ENCODE results near the gene FSTL1. TPM values are rescaled to one million over a fixed set of nuclear protein-coding genes. Genes with fewer than 3 reads are reported as not detected.
A peak's percentile ranks its signal among the peaks of the same experiment; 100 is the strongest.

The FSTL1 gene
- total RNA-seq (1.0 TPM), polyA plus RNA-seq (not detected)

GRCh38 chr3:120450600-120451271, at the start of gene FSTL1:
Gene FSTL1 (minus strand): TSS chr3:120450992. CDS start chr3:120450746, 246 bp downstream.
- Histone ChIP-seq H3K36me3 (ENCODE audit: control insufficient read depth, insufficient read depth, low read length) (no peaks in the 10 kb centered on the region), H3K27me3 (ENCODE audit: control insufficient read depth, insufficient read depth, low read length) (peaks cover 38% of the 10 kb centered on the region), H3K9me3 (ENCODE audit: control insufficient read depth in 2 of 2, low read length in 2 of 2) (peaks cover 0 to 3% of the 10 kb centered on the region in 2 experiments), H3K27ac (ENCODE audit: insufficient read depth, low read length, poor library complexity, severe bottlenecking) (no peak within 1 kb of the TSS), H3K4me1 (ENCODE audit: control insufficient read depth, insufficient read depth, low read length, poor library complexity, severe bottlenecking) (peaks cover 10% of the 10 kb centered on the region), H3K4me3 (ENCODE audit: low read depth, low read length) (no peak within 1 kb of the TSS)
- Mint-ChIP-seq H3K27me3 (peaks cover 45% of the 10 kb centered on the region), H3K9me3 (peaks cover 0 to 6% (median 3%) of the 10 kb centered on the region in 7 donors), H3K27ac (no peak within 1 kb of the TSS), H3K36me3 (no peaks in the 10 kb centered on the region), H3K4me3 (peak within 1 kb of the TSS in 3 of 4 donors; percentile 73 to 82 (median 78)), H3K4me1 (peaks cover 0 to 16% (median 8%) of the 10 kb centered on the region in 4 donors)
- DNase-seq (peak in 1 of 3 donors; percentile 7), ATAC-seq (ENCODE audit: low read depth in 2 of 2) (no peak)

GRCh38 chr3:120498556-120499346, 48.0 kb upstream of the FSTL1 start:
- Mint-ChIP-seq H3K4me1 (no peaks in the 10 kb centered on the region), H3K27me3 (peaks cover 5% of the 10 kb centered on the region), H3K4me3 (no peak overlapping the region), H3K36me3 (no peaks in the 10 kb centered on the region), H3K9me3 (peaks cover 0 to 17% (median 4%) of the 10 kb centered on the region in 7 donors), H3K27ac (no peak overlapping the region)
- ATAC-seq (ENCODE audit: low read depth in 2 of 2) (no peak), DNase-seq (no peak)
- Histone ChIP-seq H3K27me3 (ENCODE audit: control insufficient read depth, insufficient read depth, low read length) (no peaks in the 10 kb centered on the region), H3K27ac (ENCODE audit: insufficient read depth, low read length, poor library complexity, severe bottlenecking) (no peak overlapping the region), H3K4me1 (ENCODE audit: control insufficient read depth, insufficient read depth, low read length, poor library complexity, severe bottlenecking) (no peaks in the 10 kb centered on the region), H3K9me3 (ENCODE audit: control insufficient read depth in 2 of 2, low read length in 2 of 2) (peaks cover 0 to 7% of the 10 kb centered on the region in 2 experiments), H3K4me3 (ENCODE audit: low read depth, low read length) (no peak overlapping the region), H3K36me3 (ENCODE audit: control insufficient read depth, insufficient read depth, low read length) (no peaks in the 10 kb centered on the region)

- H3K9me3 Mint-ChIP-seq, result peaks cover 0 to 18% (median 4%) of the 10 kb centered on the region in 7 donors
- no peaks in the 10 kb centered on the region for H3K36me3 ChIP-seq (ENCODE audit: control insufficient read depth, insufficient read depth, low read length)
- no peak overlapping the region for H3K4me3 Mint-ChIP-seq
- H3K9me3 ChIP-seq (ENCODE audit: control insufficient read depth in 2 of 2, low read length in 2 of 2), result peaks cover 0 to 7% of the 10 kb centered on the region in 2 experiments
- H3K4me1 Mint-ChIP-seq, result no peaks in the 10 kb centered on the region
- ATAC-seq (ENCODE audit: low read depth in 2 of 2), result no peak
- no peak overlapping the region for H3K4me3 ChIP-seq (ENCODE audit: low read depth, low read length)
- H3K36me3 Mint-ChIP-seq, result no peaks in the 10 kb centered on the region
- no peak overlapping the region for H3K27ac ChIP-seq (ENCODE audit: insufficient read depth, low read length, poor library complexity, severe bottlenecking)
- no peaks in the 10 kb centered on the region for H3K4me1 ChIP-seq (ENCODE audit: control insufficient read depth, insufficient read depth, low read length, poor library complexity, severe bottlenecking)
- no peak overlapping the region for H3K27ac Mint-ChIP-seq
- no peak for DNase-seq
- peaks cover 5% of the 10 kb centered on the region for H3K27me3 Mint-ChIP-seq
- H3K27me3 ChIP-seq (ENCODE audit: control insufficient read depth, insufficient read depth, low read length), result no peaks in the 10 kb centered on the region
These were observed 47.0 kb upstream of the FSTL1 start for GRCh38 chr3:120497818-120498217.

- Mint-ChIP-seq H3K27ac (no peak overlapping the region), H3K4me3 (no peak overlapping the region), H3K27me3 (peaks cover 5% of the 10 kb centered on the region), H3K36me3 (no peaks in the 10 kb centered on the region), H3K9me3 (peaks cover 0 to 18% (median 4%) of the 10 kb centered on the region in 7 donors), H3K4me1 (no peaks in the 10 kb centered on the region)
- no peak overlapping the region for H3K4me3 ChIP-seq (ENCODE audit: low read depth, low read length)
- H3K9me3 ChIP-seq (ENCODE audit: control insufficient read depth in 2 of 2, low read length in 2 of 2), result peaks cover 0 to 7% of the 10 kb centered on the region in 2 experiments
- no peaks in the 10 kb centered on the region for H3K36me3 ChIP-seq (ENCODE audit: control insufficient read depth, insufficient read depth, low read length)
- DNase-seq (no peak), ATAC-seq (ENCODE audit: low read depth in 2 of 2) (no peak)
- H3K4me1 ChIP-seq (ENCODE audit: control insufficient read depth, insufficient read depth, low read length, poor library complexity, severe bottlenecking), result no peaks in the 10 kb centered on the region
- no peaks in the 10 kb centered on the region for H3K27me3 ChIP-seq (ENCODE audit: control insufficient read depth, insufficient read depth, low read length)
- no peak overlapping the region for H3K27ac ChIP-seq (ENCODE audit: insufficient read depth, low read length, poor library complexity, severe bottlenecking)
These were observed 46.5 kb upstream of the FSTL1 start for GRCh38 chr3:120497336-120497735.

- Histone ChIP-seq H3K27me3 (ENCODE audit: control insufficient read depth, insufficient read depth, low read length) (no peaks in the 10 kb centered on the region), H3K4me3 (ENCODE audit: low read depth, low read length) (no peak overlapping the region), H3K4me1 (ENCODE audit: control insufficient read depth, insufficient read depth, low read length, poor library complexity, severe bottlenecking) (no peaks in the 10 kb centered on the region), H3K27ac (ENCODE audit: insufficient read depth, low read length, poor library complexity, severe bottlenecking) (no peak overlapping the region), H3K9me3 (ENCODE audit: control insufficient read depth in 2 of 2, low read length in 2 of 2) (peaks cover 0 to 7% of the 10 kb centered on the region in 2 experiments), H3K36me3 (ENCODE audit: control insufficient read depth, insufficient read depth, low read length) (no peaks in the 10 kb centered on the region)
- no peak for DNase-seq
- ATAC-seq (ENCODE audit: low read depth in 2 of 2), result no peak
- Mint-ChIP-seq H3K4me3 (no peak overlapping the region), H3K4me1 (no peaks in the 10 kb centered on the region), H3K27me3 (peaks cover 5% of the 10 kb centered on the region), H3K9me3 (peaks cover 0 to 18% (median 4%) of the 10 kb centered on the region in 7 donors), H3K36me3 (no peaks in the 10 kb centered on the region), H3K27ac (no peak overlapping the region)
These were observed 45.6 kb upstream of the FSTL1 start for GRCh38 chr3:120496278-120497002.

GRCh38 chr3:120495809-120496208, 45.0 kb upstream of the FSTL1 start:
- Mint-ChIP-seq H3K4me1 (no peaks in the 10 kb centered on the region), H3K4me3 (no peak overlapping the region), H3K36me3 (no peaks in the 10 kb centered on the region), H3K27ac (no peak overlapping the region), H3K9me3 (peaks cover 0 to 18% (median 4%) of the 10 kb centered on the region in 7 donors), H3K27me3 (peaks cover 5% of the 10 kb centered on the region)
- Histone ChIP-seq H3K27me3 (ENCODE audit: control insufficient read depth, insufficient read depth, low read length) (no peaks in the 10 kb centered on the region), H3K4me1 (ENCODE audit: control insufficient read depth, insufficient read depth, low read length, poor library complexity, severe bottlenecking) (no peaks in the 10 kb centered on the region), H3K4me3 (ENCODE audit: low read depth, low read length) (no peak overlapping the region), H3K27ac (ENCODE audit: insufficient read depth, low read length, poor library complexity, severe bottlenecking) (no peak overlapping the region), H3K9me3 (ENCODE audit: control insufficient read depth in 2 of 2, low read length in 2 of 2) (peaks cover 0 to 7% of the 10 kb centered on the region in 2 experiments), H3K36me3 (ENCODE audit: control insufficient read depth, insufficient read depth, low read length) (no peaks in the 10 kb centered on the region)
- no peak for ATAC-seq (ENCODE audit: low read depth in 2 of 2)
- DNase-seq, result no peak

GRCh38 chr3:120492103-120492502, 41.3 kb upstream of the FSTL1 start:
- Mint-ChIP-seq H3K27ac (no peak overlapping the region), H3K9me3 (peaks cover 0 to 18% (median 4%) of the 10 kb centered on the region in 7 donors), H3K27me3 (peaks cover 14% of the 10 kb centered on the region), H3K36me3 (no peaks in the 10 kb centered on the region), H3K4me1 (no peaks in the 10 kb centered on the region), H3K4me3 (no peak overlapping the region)
- Histone ChIP-seq H3K36me3 (ENCODE audit: control insufficient read depth, insufficient read depth, low read length) (no peaks in the 10 kb centered on the region), H3K27ac (ENCODE audit: insufficient read depth, low read length, poor library complexity, severe bottlenecking) (no peak overlapping the region), H3K9me3 (ENCODE audit: control insufficient read depth in 2 of 2, low read length in 2 of 2) (peaks cover 0 to 7% of the 10 kb centered on the region in 2 experiments), H3K27me3 (ENCODE audit: control insufficient read depth, insufficient read depth, low read length) (peaks cover 3% of the 10 kb centered on the region), H3K4me3 (ENCODE audit: low read depth, low read length) (no peak overlapping the region), H3K4me1 (ENCODE audit: control insufficient read depth, insufficient read depth, low read length, poor library complexity, severe bottlenecking) (no peaks in the 10 kb centered on the region)
- DNase-seq (no peak), ATAC-seq (ENCODE audit: low read depth in 2 of 2) (no peak)
